ENCODE data around the gene PRUNE2.

PRUNE2 gene

GRCh38 chr9:76573905-76574760, 331.8 kb downstream of the PRUNE2 start:
- in situ Hi-C loops (cut with HindIII; ENCODE audit: low pct_ligation_motif_present, low sequenced_read_pairs): no loop called here
- Histone ChIP-seq H3K27me3 (replicated peaks) (no peaks in the 10 kb centered on the region), H3K27ac (no peak overlapping the region), H3K4me3 (ENCODE audit: low read depth, low read length) (no peak overlapping the region), H3K36me3 (replicated peaks) (no peaks in the 10 kb centered on the region)
- TF ChIP-seq, protein P1, sequence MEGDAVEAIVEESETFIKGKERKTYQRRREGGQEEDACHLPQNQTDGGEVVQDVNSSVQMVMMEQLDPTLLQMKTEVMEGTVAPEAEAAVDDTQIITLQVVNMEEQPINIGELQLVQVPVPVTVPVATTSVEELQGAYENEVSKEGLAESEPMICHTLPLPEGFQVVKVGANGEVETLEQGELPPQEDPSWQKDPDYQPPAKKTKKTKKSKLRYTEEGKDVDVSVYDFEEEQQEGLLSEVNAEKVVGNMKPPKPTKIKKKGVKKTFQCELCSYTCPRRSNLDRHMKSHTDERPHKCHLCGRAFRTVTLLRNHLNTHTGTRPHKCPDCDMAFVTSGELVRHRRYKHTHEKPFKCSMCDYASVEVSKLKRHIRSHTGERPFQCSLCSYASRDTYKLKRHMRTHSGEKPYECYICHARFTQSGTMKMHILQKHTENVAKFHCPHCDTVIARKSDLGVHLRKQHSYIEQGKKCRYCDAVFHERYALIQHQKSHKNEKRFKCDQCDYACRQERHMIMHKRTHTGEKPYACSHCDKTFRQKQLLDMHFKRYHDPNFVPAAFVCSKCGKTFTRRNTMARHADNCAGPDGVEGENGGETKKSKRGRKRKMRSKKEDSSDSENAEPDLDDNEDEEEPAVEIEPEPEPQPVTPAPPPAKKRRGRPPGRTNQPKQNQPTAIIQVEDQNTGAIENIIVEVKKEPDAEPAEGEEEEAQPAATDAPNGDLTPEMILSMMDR (IDR thresholded peaks at IDR 0.05; ENCODE audit: low read depth, low read length, missing control alignments): no peak
- DNase-seq: no peak

GRCh38 chr9:76573408-76573807, 332.5 kb downstream of the PRUNE2 start:
- in situ Hi-C loops (cut with HindIII; ENCODE audit: low pct_ligation_motif_present, low sequenced_read_pairs): no loop called here
- Histone ChIP-seq H3K4me3 (ENCODE audit: low read depth, low read length) (no peak overlapping the region), H3K27ac (no peak overlapping the region), H3K27me3 (replicated peaks) (no peaks in the 10 kb centered on the region), H3K36me3 (replicated peaks) (no peaks in the 10 kb centered on the region)
- DNase-seq: no peak
- TF ChIP-seq, protein P1 (IDR thresholded peaks at IDR 0.05; ENCODE audit: low read depth, low read length, missing control alignments): no peak

DNA sequence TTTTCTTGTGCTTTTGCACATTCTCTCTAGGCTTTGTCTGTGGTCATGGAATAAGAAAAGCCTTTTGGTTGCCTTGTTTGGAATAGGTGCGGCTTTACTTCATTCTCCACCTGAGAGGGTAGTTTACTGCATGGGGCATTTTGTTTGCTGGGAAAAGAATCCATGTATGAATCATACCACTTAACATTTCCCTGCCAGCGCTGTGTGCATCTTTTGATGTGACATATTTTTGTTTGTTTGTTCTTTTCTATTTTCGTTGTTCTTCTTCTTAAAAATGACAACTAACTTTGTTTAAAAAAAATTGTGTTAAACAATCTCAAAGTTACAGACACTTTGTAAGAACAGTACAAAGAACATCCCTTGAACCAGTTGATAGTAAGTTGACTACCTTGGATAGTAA, 333.8 kb downstream of the PRUNE2 start:
- no peaks in the 10 kb centered on the region for H3K27me3 ChIP-seq (replicated peaks)
- H3K36me3 ChIP-seq (replicated peaks): no peaks in the 10 kb centered on the region
- in situ Hi-C loops (cut with HindIII; ENCODE audit: low pct_ligation_motif_present, low sequenced_read_pairs): no loop called here
- peak overlapping the region; percentile 48 for H3K4me3 ChIP-seq (ENCODE audit: low read depth, low read length)
- no peak overlapping the region for H3K27ac ChIP-seq
- no peak for DNase-seq
- TF ChIP-seq, protein P1 (IDR thresholded peaks at IDR 0.05; ENCODE audit: low read depth, low read length, missing control alignments): no peak

DNA sequence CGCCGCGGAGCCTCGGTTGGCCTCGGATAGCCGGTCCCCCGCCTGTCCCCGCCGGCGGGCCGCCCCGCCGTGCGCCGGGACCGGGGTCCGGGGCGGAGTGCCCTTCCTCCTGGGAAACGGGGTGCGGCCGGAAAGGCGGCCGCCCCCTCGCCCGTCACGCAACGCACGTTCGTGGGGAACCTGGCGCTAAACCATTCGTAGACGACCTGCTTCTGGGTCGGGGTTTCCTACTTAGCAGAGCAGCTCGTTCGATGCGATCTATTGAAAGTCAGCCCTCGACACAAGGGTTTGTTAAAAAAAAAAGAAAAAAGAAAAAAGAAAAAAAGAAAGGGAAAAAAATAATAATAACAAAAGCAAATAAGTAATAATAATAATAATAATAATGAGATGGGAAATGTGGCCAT, 334.2 kb downstream of the PRUNE2 start:
- Histone ChIP-seq H3K36me3 (replicated peaks) (no peaks in the 10 kb centered on the region), H3K27me3 (replicated peaks) (no peaks in the 10 kb centered on the region), H3K4me3 (ENCODE audit: low read depth, low read length) (peak overlapping the region; percentile 48), H3K27ac (no peak overlapping the region)
- in situ Hi-C loops (cut with HindIII; ENCODE audit: low pct_ligation_motif_present, low sequenced_read_pairs): no loop called here
- TF ChIP-seq, protein P1 (IDR thresholded peaks at IDR 0.05; ENCODE audit: low read depth, low read length, missing control alignments): no peak
- no peak for DNase-seq

DNA sequence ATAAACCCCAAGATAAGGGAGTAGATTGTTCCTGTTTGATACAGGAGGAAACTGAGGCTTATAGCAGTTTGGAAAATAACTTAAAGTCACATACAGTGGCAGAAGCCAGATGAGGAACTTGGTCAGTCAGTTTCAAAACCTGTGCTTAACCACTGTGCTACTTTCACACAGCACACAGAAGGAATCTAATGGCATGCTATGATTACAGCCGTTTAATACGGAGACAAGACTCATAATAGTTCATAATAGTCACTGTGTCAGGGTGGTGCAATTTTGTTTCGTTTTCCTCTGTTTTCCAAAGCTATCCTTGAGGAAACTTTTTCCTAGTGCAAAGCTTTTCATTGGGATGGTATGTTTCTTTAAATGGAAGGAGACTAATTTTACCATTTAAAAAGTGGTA, 334.6 kb downstream of the PRUNE2 start:
- H3K36me3 ChIP-seq (replicated peaks): no peaks in the 10 kb centered on the region
- H3K4me3 ChIP-seq (ENCODE audit: low read depth, low read length): peak overlapping the region; percentile 48
- in situ Hi-C loops (cut with HindIII; ENCODE audit: low pct_ligation_motif_present, low sequenced_read_pairs): no loop called here
- no peaks in the 10 kb centered on the region for H3K27me3 ChIP-seq (replicated peaks)
- TF ChIP-seq, protein P1 (IDR thresholded peaks at IDR 0.05; ENCODE audit: low read depth, low read length, missing control alignments): no peak
- no peak overlapping the region for H3K27ac ChIP-seq
- no peak for DNase-seq
